Mucosa of stomach (tissue), 1 donor: ENCODE results near the gene SUPT6H.
A peak's percentile ranks its signal among the peaks of the same experiment; 100 is the strongest.

Source experiments
- H3K27me3 ChIP-seq: one replicate; pipeline ENCODE4 v1.7.0; 2013; ENCODE audit warnings: mild to moderate bottlenecking, low read length; ENCODE audit not compliant: control insufficient read depth, insufficient read depth
- H3K36me3 ChIP-seq: one replicate; pipeline ENCODE4 v1.7.0; 2013; ENCODE audit warnings: low read length; ENCODE audit not compliant: control insufficient read depth, insufficient read depth
- H3K4me1 ChIP-seq: one replicate; pipeline ENCODE4 v1.7.0; 2013; ENCODE audit warnings: mild to moderate bottlenecking, low read length; ENCODE audit not compliant: control insufficient read depth, insufficient read depth
- H3K4me3 ChIP-seq: one replicate; pipeline ENCODE4 v1.7.0; 2013; ENCODE audit warnings: low read length
- H3K9ac ChIP-seq: one replicate; pipeline ENCODE4 v1.7.0; 2013; ENCODE audit warnings: mild to moderate bottlenecking, low read length, moderate library complexity
- H3K9me3 ChIP-seq: one replicate; pipeline ENCODE4 v1.7.0; 2013; ENCODE audit warnings: mild to moderate bottlenecking, low read length, moderate library complexity; ENCODE audit not compliant: control insufficient read depth
- donor health status: Pancreatic carcinoma.

The SUPT6H gene

DNA sequence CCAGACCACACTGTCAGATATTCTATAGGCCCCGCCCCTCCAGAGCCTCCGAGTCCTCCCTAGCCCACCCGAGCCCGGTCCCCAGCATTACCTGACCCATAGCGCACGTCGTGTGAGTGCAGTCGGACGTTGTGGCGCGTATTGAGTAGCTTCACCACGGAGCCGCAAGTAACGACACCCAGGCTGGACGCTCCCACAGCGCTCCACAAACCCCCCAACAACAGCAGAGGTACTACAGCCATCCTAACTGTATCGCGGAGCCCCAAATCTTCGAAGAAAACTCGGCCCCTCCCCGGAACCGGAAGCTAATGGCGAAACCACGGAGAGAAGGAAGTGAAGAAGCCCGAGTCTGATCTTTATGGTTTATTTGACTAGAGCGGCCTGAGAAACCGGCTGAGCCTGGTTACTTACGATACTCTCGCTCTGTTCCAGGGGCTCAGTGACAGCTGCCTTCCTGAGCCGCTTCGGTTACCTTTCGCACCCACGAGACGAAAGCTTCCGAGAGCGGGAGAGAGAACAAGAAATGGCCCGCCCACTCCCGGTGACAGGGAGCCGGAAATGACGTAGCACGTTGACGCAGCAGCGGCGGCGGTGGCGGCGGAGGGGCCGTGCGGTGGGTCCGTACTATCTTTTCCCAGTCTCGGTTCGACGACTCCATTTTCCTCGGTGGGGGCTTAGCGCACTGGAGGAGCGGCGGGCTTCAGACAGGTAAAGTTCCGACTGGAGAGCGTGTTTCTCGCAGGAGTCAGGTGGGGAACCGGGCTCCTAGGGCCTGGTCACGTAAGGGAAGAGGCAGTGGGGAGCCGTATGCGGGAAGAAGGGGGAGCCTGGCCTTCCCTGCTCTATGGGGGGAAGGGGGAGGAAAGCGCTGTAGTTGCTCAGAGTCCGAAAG lies at the start of gene SUPT6H, which contains the start of gene SDF2:
TSS of gene SUPT6H (plus strand) at position 571 of the 892 bp plus-strand sequence. CDS start 11,197 bp downstream, outside the sequence.
TSS of gene SDF2 (minus strand) at position 272 of the 892 bp plus-strand sequence. CDS start at position 242, 30 bp downstream.
- Histone ChIP-seq H3K9ac (peak within 1 kb of the TSS; percentile 97), H3K27me3 (no peaks in the 10 kb centered on the region), H3K9me3 (no peaks in the 10 kb centered on the region), H3K4me3 (peak within 1 kb of the TSS; percentile 52), H3K4me1 (peaks cover 15% of the 10 kb centered on the region), H3K36me3 (no peaks in the 10 kb centered on the region)

DNA sequence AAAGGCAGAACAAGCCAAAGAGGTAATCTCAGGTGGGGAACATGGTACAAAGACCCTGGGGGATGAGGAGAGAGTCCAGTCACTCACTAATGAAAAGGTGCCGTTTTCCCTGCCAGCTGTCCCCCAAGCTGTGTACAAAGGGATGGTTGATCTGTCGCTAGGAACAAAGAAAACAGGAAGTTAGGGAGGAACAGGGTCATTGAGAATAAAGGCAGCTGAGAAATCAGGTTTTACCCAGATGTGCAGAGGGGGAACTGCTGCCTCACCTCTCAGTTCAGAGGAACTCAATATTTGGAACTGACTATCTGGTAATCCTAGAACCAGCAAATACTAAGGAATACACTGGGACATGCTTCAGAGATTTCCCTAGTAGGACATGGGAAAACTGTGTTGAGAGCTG lies 49.5 kb upstream of the SUPT6H start:
- H3K36me3 ChIP-seq = peaks cover 16% of the 10 kb centered on the region
- no peak overlapping the region for H3K9ac ChIP-seq
- H3K9me3 ChIP-seq = no peaks in the 10 kb centered on the region
- peaks cover 33% of the 10 kb centered on the region for H3K4me1 ChIP-seq
- H3K27me3 ChIP-seq = no peaks in the 10 kb centered on the region
- H3K4me3 ChIP-seq = no peak overlapping the region

DNA sequence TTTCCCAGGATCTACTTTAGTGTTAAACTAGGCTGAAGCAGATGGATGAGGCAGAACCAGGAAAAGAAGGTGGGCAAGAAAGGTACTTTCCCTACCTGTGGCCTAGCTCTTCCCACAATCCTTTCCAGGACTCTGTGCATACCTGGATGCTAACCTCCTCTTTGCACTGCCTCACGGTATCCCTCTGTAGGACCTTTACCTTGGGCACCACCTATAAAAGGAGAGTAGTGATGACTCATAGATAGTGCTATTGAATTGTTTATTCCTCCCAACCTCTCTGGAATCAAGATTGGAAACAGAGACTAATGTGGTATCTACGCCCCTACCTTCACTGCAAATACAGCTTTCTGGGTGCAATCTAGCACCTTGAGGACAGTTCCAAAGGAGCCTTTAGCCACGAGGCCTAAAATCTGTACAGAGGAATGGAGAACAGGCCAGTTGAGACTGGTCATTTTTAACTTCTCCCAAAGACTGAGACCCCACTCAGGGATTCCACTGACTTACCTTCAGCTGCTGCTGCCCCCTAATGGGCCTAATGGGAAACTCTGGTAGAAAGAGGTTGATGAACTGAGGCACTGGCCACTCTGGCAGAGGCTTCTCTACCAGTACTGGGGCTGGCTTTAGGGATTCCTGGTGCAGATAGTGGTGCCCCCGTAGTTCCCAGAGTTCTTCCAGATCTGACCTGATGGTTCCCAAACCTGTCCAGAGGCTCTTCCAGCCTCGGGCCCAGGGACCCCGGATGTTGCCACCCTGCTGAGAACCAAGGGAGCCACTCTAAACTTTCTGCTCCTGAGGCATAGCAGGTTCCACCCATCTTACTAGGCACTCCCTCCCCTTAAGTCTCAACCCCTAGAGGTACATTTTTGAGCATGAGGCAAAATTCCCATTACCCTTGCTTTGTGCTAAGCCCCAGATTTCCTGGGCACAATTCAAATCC lies 48.8 kb upstream of the SUPT6H start:
- Histone ChIP-seq H3K9ac (no peak overlapping the region), H3K4me3 (no peak overlapping the region)

DNA sequence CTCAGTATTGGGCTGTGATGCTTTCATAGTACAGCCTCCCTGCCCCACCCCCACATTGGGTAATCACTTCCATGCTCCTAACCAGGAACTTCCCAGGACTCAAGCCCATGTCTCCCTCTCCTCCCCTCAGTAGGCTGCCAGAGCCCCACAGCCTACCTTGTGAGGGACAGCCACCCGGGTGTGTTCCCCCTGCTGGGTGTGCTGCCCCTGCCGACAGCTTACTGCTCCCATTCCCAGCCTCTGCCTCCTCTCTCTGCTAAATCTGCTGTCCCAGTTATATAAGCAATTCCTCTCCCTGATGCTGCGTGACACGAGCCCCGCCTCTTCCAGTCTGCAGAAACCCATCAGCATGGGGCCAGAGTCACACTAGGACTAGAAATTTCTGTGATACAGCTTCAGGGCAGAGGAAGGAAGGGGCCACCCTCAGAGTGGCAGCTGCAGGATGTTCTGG lies 48.0 kb upstream of the SUPT6H start, which contains the start of gene RSKR:
TSS of gene RSKR (minus strand) at position 255 of the 451 bp plus-strand sequence. CDS start at position 231, 24 bp downstream.
- no peak within 1 kb of the TSS for H3K9ac ChIP-seq
- peaks cover 20% of the 10 kb centered on the region for H3K36me3 ChIP-seq

More for the DNA sequence above, 48.8 kb upstream of the SUPT6H start:
- peaks cover 16% of the 10 kb centered on the region for H3K36me3 ChIP-seq
- no peaks in the 10 kb centered on the region for H3K9me3 ChIP-seq
- H3K27me3 ChIP-seq = no peaks in the 10 kb centered on the region
- H3K4me1 ChIP-seq = peaks cover 33% of the 10 kb centered on the region

DNA sequence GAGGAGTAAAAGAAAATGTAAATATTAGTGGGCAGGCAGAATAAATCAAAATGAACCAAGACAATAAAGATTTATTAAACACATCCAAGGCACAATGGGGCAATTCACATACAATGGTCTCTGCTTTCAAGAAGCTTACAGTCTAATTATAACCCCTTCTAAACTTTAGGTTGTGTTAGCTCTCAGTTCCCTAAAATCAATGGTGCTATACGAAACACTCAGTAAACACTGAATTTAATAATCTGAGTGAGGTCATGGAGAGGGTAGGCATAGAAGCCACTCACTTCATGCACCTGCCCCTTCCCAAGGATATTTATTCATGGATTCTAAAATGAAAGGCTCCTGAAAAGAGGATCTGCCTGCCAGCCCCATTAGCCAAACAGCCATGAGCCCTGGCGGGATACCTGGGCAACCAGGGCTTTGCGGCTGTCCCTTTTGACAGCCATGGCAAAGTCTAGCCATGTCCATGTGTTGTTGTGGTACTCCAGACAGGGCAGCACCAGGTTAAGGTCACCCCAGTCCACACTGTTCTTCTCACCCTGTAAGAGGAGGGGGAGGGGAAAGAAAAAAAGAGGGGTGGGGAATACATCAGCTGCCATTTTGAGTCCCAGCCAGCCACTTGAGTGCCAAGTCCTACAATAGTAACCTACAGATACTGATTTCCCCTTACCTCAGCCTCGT lies 46.6 kb upstream of the SUPT6H start:
- Histone ChIP-seq H3K27me3 (no peaks in the 10 kb centered on the region), H3K4me1 (peaks cover 28% of the 10 kb centered on the region), H3K36me3 (peaks cover 22% of the 10 kb centered on the region), H3K9ac (no peak overlapping the region), H3K9me3 (no peaks in the 10 kb centered on the region), H3K4me3 (no peak overlapping the region)

More for the DNA sequence above, 48.0 kb upstream of the SUPT6H start, which contains the start of gene RSKR:
- Histone ChIP-seq H3K4me3 (no peak within 1 kb of the TSS), H3K4me1 (peaks cover 33% of the 10 kb centered on the region), H3K27me3 (no peaks in the 10 kb centered on the region), H3K9me3 (no peaks in the 10 kb centered on the region)

DNA sequence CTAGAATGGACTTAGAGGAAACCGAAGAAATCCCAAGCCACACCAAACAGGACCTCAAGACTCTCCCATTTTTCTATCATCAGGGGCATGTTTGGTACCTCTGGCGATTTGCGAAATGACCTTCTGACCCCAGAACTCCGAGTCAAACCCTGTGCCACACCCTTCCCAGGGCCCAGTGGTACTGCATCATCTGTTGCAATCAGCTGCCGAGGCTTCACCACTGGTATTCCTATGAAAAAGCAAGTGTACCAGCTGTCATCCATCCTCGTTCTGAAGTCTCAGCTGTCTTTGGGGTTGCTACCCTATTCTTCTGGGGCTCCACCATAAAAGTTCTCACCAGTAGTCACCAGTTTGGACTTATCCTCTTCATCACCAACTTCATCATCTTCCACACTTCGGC lies 45.7 kb upstream of the SUPT6H start:
- Histone ChIP-seq H3K9ac (no peak overlapping the region), H3K36me3 (peaks cover 27% of the 10 kb centered on the region), H3K4me1 (peaks cover 20% of the 10 kb centered on the region), H3K4me3 (no peak overlapping the region), H3K27me3 (no peaks in the 10 kb centered on the region), H3K9me3 (no peaks in the 10 kb centered on the region)

DNA sequence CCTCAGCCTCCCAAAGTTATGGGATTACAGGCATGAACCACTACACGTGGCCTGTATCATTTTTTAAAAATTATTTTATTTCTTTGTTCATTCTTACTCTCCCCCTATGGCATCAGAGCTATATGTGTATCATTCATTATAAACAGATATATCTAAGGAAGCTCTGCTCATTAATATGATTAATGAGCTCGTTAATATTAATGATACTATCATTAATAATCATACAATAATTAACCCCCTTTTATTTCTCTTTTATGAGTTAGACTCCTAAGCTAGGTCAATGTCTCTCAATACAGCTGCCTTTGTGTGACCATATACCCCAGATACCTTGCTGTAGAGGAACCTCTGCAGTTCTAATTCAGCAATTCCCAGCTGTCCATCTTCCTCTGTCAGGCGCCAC lies 43.5 kb upstream of the SUPT6H start:
- Histone ChIP-seq H3K4me3 (no peak overlapping the region), H3K9me3 (no peaks in the 10 kb centered on the region), H3K4me1 (peaks cover 7% of the 10 kb centered on the region), H3K36me3 (peaks cover 31% of the 10 kb centered on the region), H3K9ac (no peak overlapping the region), H3K27me3 (no peaks in the 10 kb centered on the region)

DNA sequence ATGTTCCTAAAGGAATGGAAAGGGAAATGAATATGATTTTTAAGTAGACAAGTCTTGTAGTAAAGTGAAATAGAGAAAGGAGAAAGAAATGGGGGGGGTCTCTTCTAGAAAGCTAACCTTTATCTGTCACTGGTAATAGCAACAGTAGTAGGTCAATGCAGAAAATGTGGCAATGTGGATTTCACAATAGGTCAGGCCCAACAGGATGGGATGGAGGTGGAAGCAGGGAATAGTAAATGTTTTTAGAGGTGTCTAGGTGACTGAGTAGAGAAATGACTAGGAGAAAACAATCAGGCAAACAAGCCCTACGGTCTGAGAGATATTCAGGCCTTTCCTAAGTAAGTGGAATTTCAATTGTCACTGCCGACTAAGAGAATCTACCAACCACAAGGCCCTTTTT lies 42.0 kb upstream of the SUPT6H start:
- Histone ChIP-seq H3K9me3 (no peaks in the 10 kb centered on the region), H3K27me3 (no peaks in the 10 kb centered on the region), H3K36me3 (peaks cover 31% of the 10 kb centered on the region), H3K4me3 (no peak overlapping the region), H3K9ac (no peak overlapping the region), H3K4me1 (no peaks in the 10 kb centered on the region)

DNA sequence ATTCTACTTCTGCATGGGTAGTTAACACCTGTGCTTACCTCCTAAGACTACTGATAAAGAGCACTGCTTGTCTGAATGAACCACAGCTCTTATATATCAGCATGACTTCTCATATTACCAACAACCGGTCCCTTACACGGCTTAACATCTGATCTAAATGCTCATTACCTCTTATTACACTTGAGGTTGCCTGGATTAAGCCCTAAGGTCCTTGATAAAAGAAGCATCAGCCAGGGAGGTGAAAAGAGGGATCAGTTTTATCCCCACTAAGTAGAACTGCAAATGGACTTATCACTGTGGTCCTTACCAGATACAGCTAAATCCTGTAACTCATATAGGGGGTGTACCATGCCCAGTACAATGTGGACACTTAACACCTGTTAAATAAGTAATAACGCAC lies 39.8 kb upstream of the SUPT6H start:
- H3K9me3 ChIP-seq = no peaks in the 10 kb centered on the region
- peaks cover 18% of the 10 kb centered on the region for H3K36me3 ChIP-seq
- H3K9ac ChIP-seq = no peak overlapping the region
- no peak overlapping the region for H3K4me3 ChIP-seq
- no peaks in the 10 kb centered on the region for H3K27me3 ChIP-seq
- H3K4me1 ChIP-seq = no peaks in the 10 kb centered on the region

DNA sequence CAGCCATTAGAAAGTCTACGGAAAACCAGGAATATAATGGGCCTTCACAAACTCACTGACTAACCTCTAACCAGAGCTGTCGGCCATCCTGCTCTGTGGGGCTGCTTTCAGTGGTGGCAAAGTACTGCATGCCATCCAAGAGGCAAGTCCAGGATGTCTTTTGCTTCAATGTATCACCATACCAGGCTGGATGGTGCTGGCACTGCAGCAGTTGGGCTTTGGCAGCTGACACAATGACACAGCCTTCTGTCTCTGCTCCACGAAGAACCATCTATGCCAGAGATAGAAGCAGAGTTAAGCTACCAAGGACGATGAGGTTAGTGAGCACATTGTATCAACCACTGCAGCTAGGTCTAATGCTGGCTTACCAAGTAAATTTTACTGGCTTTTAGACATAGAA lies 38.3 kb upstream of the SUPT6H start:
- Histone ChIP-seq H3K9me3 (no peaks in the 10 kb centered on the region), H3K4me3 (no peak overlapping the region), H3K27me3 (no peaks in the 10 kb centered on the region), H3K4me1 (no peaks in the 10 kb centered on the region), H3K36me3 (peaks cover 17% of the 10 kb centered on the region), H3K9ac (no peak overlapping the region)

DNA sequence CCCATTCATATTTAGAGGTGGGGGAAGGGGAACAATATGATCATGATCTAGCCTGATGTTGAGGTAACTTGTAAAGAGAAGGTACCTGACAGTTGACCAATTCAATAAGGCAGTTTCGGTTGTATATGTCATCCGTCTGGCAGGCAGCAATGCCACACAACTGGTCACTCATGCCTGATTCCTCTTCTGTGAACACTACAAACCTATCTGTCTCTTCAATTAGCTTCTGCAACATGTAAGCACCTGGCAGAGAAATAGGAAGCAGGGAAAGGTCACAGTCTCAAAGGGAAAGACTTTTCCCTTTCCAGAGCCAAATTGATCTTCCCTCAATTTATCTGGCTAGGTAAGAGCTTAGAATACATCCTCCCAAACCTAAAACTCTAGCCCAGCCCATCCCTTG lies 37.9 kb upstream of the SUPT6H start:
- no peaks in the 10 kb centered on the region for H3K27me3 ChIP-seq
- no peak overlapping the region for H3K9ac ChIP-seq
- peaks cover 13% of the 10 kb centered on the region for H3K36me3 ChIP-seq
- no peaks in the 10 kb centered on the region for H3K4me1 ChIP-seq
- no peak overlapping the region for H3K4me3 ChIP-seq
- H3K9me3 ChIP-seq = no peaks in the 10 kb centered on the region
